SK-N-MC (cell line): ENCODE data around the gene IDI2.

Experiments
- EZH2 ChIP-seq: fragments of 200-600 bp; sonication (generic); IDR thresholded peaks from one replicate; pipeline ENCODE4 v1.6.1; 2017; ENCODE audit warnings: antibody characterized with exemption
- POLR2AphosphoS5 ChIP-seq: IDR thresholded peaks from 2 replicates; pipeline ENCODE4 v1.6.1; 2012; ENCODE audit warnings: mild to moderate bottlenecking, low read depth, low read length, borderline replicate concordance

DNA sequence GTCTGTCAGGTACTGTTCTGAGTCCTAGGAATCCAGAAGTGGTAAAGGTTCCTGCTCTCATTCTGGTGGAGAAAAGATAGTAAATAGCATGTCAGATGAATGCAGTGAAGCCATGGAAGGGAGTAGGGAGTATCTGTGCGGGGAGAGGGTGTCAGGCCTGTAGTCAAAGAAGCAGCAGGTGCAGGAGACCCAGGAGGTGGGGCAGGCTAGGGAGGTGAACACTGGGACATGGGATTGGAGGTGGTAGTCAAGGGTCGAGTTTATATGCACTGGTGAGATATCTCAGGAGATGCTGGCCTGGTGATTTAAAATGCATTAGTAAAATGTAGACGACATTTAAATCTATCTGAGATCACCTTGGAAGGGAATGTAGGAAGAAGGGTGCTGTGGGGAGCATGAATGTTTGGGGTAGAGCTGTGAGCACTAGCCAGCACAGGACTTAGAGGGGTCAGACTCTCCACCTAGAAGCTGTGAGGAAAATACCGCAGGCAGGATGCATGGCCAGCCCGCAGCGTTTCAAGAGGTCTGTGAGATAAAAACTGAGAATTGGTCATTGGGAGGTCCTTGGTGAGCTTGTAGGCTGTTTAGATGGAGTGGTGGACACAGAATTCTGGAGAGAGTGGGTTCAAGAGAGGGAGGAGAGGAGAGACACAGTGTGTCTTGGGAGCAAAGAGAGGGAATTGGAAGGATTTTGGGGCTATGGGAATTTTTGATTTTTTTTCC lies 30.7 kb downstream of the IDI2 start:
- TF ChIP-seq POLR2AphosphoS5 (no peak), EZH2 (no peak)
